Rectal smooth muscle tissue (tissue), 1 donor: ENCODE results near the gene TDRD5.

ENCODE experiments used
- H3K27ac ChIP-seq: one replicate; pipeline ENCODE4 v1.7.0; 2013; ENCODE audit warnings: low read depth, low read length, inconsistent platforms
- H3K27me3 ChIP-seq: one replicate; pipeline ENCODE4 v1.7.0; 2013; ENCODE audit warnings: low read length; ENCODE audit not compliant: control insufficient read depth, insufficient read depth
- H3K36me3 ChIP-seq: one replicate; pipeline ENCODE4 v1.7.0; 2013; ENCODE audit warnings: low read length; ENCODE audit not compliant: control insufficient read depth, insufficient read depth
- H3K4me1 ChIP-seq: one replicate; pipeline ENCODE4 v1.7.0; 2013; ENCODE audit warnings: low read length; ENCODE audit not compliant: control insufficient read depth, insufficient read depth
- H3K4me3 ChIP-seq: one replicate; pipeline ENCODE4 v1.7.0; 2013; ENCODE audit warnings: low read length
- H3K9ac ChIP-seq: one replicate; pipeline ENCODE4 v1.7.0; 2013; ENCODE audit warnings: low read length

TDRD5 gene

GRCh38 chr1:179591592-179592580 lies at the start of gene TDRD5:
TSS of gene TDRD5 (plus strand) at chr1:179591832. CDS start at chr1:179592616, 784 bp downstream.
- Histone ChIP-seq H3K4me3 (peak within 1 kb of the TSS; percentile 23), H3K27ac (no peak within 1 kb of the TSS), H3K36me3 (no peaks in the 10 kb centered on the region), H3K27me3 (no peaks in the 10 kb centered on the region), H3K4me1 (no peaks in the 10 kb centered on the region), H3K9ac (no peak within 1 kb of the TSS)

GRCh38 chr1:179545321-179545720 lies 46.3 kb upstream of the TDRD5 start:
- H3K27ac ChIP-seq, result no peak overlapping the region
- no peak overlapping the region for H3K4me3 ChIP-seq
- no peaks in the 10 kb centered on the region for H3K27me3 ChIP-seq
- H3K36me3 ChIP-seq, result no peaks in the 10 kb centered on the region
- H3K9ac ChIP-seq, result no peak overlapping the region
- no peaks in the 10 kb centered on the region for H3K4me1 ChIP-seq

GRCh38 chr1:179547021-179547535 lies 44.6 kb upstream of the TDRD5 start:
- no peak overlapping the region for H3K27ac ChIP-seq
- H3K4me1 ChIP-seq, result no peaks in the 10 kb centered on the region
- H3K9ac ChIP-seq, result no peak overlapping the region
- H3K36me3 ChIP-seq, result no peaks in the 10 kb centered on the region
- H3K27me3 ChIP-seq, result no peaks in the 10 kb centered on the region
- no peak overlapping the region for H3K4me3 ChIP-seq

- no peaks in the 10 kb centered on the region for H3K27me3 ChIP-seq
- no peaks in the 10 kb centered on the region for H3K36me3 ChIP-seq
- no peaks in the 10 kb centered on the region for H3K4me1 ChIP-seq
- no peak overlapping the region for H3K27ac ChIP-seq
- no peak overlapping the region for H3K4me3 ChIP-seq
- no peak overlapping the region for H3K9ac ChIP-seq
Measured at GRCh38 chr1:179548666-179549367, 42.8 kb upstream of the TDRD5 start.

GRCh38 chr1:179549368-179549700 lies 42.3 kb upstream of the TDRD5 start:
- Histone ChIP-seq H3K27ac (no peak overlapping the region), H3K4me3 (no peak overlapping the region), H3K4me1 (no peaks in the 10 kb centered on the region), H3K27me3 (no peaks in the 10 kb centered on the region), H3K9ac (no peak overlapping the region), H3K36me3 (no peaks in the 10 kb centered on the region)

- Histone ChIP-seq H3K36me3 (no peaks in the 10 kb centered on the region), H3K4me3 (no peak overlapping the region), H3K27me3 (no peaks in the 10 kb centered on the region), H3K9ac (no peak overlapping the region), H3K27ac (no peak overlapping the region), H3K4me1 (no peaks in the 10 kb centered on the region)
Measured at GRCh38 chr1:179550746-179551682, 40.6 kb upstream of the TDRD5 start.

GRCh38 chr1:179554427-179554826 lies 37.2 kb upstream of the TDRD5 start:
- no peaks in the 10 kb centered on the region for H3K4me1 ChIP-seq
- no peaks in the 10 kb centered on the region for H3K27me3 ChIP-seq
- no peaks in the 10 kb centered on the region for H3K36me3 ChIP-seq
- H3K4me3 ChIP-seq, result no peak overlapping the region
- H3K27ac ChIP-seq, result no peak overlapping the region
- H3K9ac ChIP-seq, result no peak overlapping the region

- no peak overlapping the region for H3K9ac ChIP-seq
- no peaks in the 10 kb centered on the region for H3K4me1 ChIP-seq
- H3K36me3 ChIP-seq, result no peaks in the 10 kb centered on the region
- H3K4me3 ChIP-seq, result no peak overlapping the region
- no peak overlapping the region for H3K27ac ChIP-seq
- no peaks in the 10 kb centered on the region for H3K27me3 ChIP-seq
Measured at GRCh38 chr1:179558078-179558477, 33.6 kb upstream of the TDRD5 start.

GRCh38 chr1:179575497-179576314 lies 15.9 kb upstream of the TDRD5 start, which contains the start of gene NPHS2:
TSS of gene NPHS2 (minus strand) at chr1:179575948. CDS start at chr1:179575864, 84 bp downstream.
- no peak within 1 kb of the TSS for H3K4me3 ChIP-seq
- no peaks in the 10 kb centered on the region for H3K36me3 ChIP-seq
- no peak within 1 kb of the TSS for H3K27ac ChIP-seq
- H3K9ac ChIP-seq, result no peak within 1 kb of the TSS
- no peaks in the 10 kb centered on the region for H3K4me1 ChIP-seq
- peaks cover 2% of the 10 kb centered on the region for H3K27me3 ChIP-seq

GRCh38 chr1:179576509-179576908 lies 15.1 kb upstream of the TDRD5 start:
- H3K9ac ChIP-seq, result no peak overlapping the region
- peaks cover 2% of the 10 kb centered on the region for H3K27me3 ChIP-seq
- no peak overlapping the region for H3K4me3 ChIP-seq
- no peak overlapping the region for H3K27ac ChIP-seq
- no peaks in the 10 kb centered on the region for H3K4me1 ChIP-seq
- no peaks in the 10 kb centered on the region for H3K36me3 ChIP-seq

GRCh38 chr1:179583771-179584320 lies 7.8 kb upstream of the TDRD5 start:
- Histone ChIP-seq H3K4me1 (no peaks in the 10 kb centered on the region), H3K9ac (no peak overlapping the region), H3K36me3 (no peaks in the 10 kb centered on the region), H3K4me3 (no peak overlapping the region), H3K27ac (no peak overlapping the region), H3K27me3 (no peaks in the 10 kb centered on the region)
